Left colon (tissue), 2 donors: ENCODE results near the gene USP10. TPM values are rescaled to one million over a fixed set of nuclear protein-coding genes. Genes with fewer than 3 reads are reported as not detected.
"Not testable (repeated sequence)": the region's sequence is repeated elsewhere in the genome, so short reads cannot be mapped to it uniquely, and the experiment has no call there.

ENCODE experiments used
- ATAC-seq: fragments of 200-7000 bp; cut with Tn5 transposase; one replicate; pipeline ENCODE4 v1.9.1; 2020; ENCODE audit warnings: mild to moderate bottlenecking, moderate library complexity
- DNase-seq, 2 donors: peaks; one replicate each; pipeline ENCODE4 v3.0.0-alpha.2; 2020
- intact Hi-C, 2 donors: fragments of 100-400 bp; cut with DNase I in 1 of 2; cut with micrococcal nuclease in 1 of 2; formaldehyde crosslinking; loops; one replicate each; pipeline versions ENCODE4 v1.11.2 to v1.14.0; 2022; cut with DNase I, micrococcal nuclease
- total RNA-seq, 2 donors: library from RNA; stranded (reverse); fragmentation: NEBNext Ultra II Directional; extraction: Animal tissue kit (Norgen Biotek cat#: 25700); gene quantifications; one replicate each; pipeline ENCODE4 v1.2.1, GENCODE V29; 2021
- donor health status: DM: no; HTN: no; CAD: no.
- donor health status: DM: yes; HTN: yes; CAD: no.

The USP10 gene
- total RNA-seq, 2 donors from 2014 or later, result 65.3 to 77.3 TPM

DNA sequence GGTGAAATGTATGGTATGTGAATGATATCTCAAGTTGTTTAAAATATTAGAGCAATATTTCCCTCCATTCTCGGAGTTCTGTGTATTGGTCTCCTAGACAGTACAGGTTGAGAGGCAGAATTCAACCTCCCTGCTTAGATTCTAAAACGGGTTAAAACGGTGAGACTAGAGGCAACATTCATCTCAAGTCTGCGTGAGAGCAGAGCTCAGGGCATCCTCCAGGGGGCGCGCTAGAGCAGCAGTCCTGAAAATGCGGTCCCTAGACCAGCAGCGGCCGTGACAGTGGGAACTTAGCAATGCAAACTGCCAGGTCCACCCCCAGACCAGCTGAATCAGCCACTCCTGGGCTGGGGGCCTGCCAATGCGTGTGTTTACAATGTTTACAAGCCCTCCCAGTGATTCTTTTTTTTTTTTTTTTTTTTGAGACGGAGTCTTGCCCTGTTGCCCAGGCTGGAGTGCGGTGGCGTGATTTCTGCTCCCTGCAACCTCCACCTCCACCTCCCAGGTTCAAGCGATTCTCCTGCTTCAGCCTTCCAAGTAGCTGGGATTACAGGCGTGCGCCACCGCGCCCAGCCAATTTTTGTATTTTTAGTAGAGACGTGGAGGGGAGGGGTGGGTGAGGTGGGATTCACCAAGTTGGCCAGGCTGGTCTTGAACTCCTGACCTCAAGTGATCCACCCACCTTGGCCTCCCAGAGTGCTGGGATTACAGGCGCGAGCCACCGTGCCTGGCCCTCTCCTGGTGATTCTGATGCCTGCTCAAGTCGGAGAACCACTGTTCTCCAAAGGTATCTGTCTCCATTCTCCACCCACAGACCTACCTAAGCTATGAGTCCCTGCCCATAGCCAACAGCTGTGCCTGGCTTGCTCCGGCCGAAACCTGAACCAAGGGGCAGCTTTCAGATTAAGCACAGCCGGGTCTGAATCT lies 27.3 kb upstream of the USP10 start:
- DNase-seq (peak; percentile 60 to 85), ATAC-seq (peak; percentile 88)
- intact Hi-C loops, result loop anchor here in 1 of 2 donors (2.0 kb wide), 1 partner anchor 52 kb away; no protein-coding TSS in a partner anchor

GRCh38 chr16:84673203-84673535 lies 26.6 kb upstream of the USP10 start:
- ATAC-seq (no peak), DNase-seq (no peak)
- intact Hi-C loops, result loop anchor here in 1 of 2 donors (2.0 kb wide), 1 partner anchor 52 kb away; no protein-coding TSS in a partner anchor

DNA sequence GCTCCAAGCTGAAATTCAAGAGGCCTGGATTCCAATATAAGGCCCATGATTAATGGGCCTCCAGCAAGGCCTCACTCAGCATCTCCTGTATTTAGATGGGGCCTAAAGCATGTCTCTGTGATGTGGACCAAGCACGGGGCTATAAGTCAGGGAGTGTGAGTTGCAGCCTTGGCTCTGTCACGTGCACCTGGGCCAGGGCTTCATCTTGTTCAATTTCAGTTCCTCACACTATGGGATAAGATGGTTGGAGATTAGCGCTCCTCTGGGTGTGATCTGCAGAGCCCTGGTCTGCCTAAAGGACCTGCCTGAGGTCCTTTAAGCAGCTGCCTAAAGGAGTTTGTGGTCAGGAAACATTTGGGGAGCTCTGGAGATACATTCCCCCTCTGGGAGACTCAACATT lies 26.2 kb upstream of the USP10 start:
- ATAC-seq (no peak), DNase-seq (no peak)
- intact Hi-C loops, result loop anchor here in 1 of 2 donors (2.0 kb wide), 1 partner anchor 51 kb away; no protein-coding TSS in a partner anchor

DNA sequence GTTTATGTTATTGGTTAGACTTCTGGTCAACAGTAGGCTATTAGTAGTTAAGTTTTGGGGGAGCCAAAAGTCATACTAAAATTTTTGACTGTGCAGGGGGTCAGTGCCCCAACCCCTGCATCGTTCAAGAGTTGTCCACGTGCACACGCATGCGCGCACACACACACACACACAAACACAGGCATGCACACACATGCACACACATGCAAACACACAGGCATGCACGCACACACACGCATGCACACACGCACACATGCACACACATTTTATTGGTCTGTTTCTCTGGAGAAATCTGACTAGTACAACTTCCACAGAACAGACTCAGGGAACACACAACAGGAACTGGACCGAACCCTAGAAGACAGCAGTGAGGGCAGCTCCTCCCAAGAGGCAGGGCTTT lies 24.4 kb upstream of the USP10 start:
- DNase-seq (no peak), ATAC-seq (no peak)
- intact Hi-C loops, result no loop called here

DNA sequence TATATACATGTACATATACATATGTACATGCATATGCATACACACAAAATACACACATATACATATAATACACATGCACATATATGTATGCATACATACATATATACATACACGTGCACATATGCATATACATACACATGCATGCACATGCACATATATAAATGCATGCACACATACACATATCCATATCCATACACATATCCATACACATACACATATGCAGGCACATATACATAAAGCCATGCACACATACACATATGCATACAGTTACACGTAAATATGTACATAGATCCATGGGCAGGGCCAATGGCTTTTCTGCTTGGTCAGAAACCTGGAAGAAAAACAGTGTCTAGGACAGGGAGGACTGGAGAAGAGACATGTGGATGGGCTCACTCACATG lies 23.9 kb upstream of the USP10 start:
- intact Hi-C loops, result no loop called here
- DNase-seq, result no peak
- ATAC-seq, result no peak

DNA sequence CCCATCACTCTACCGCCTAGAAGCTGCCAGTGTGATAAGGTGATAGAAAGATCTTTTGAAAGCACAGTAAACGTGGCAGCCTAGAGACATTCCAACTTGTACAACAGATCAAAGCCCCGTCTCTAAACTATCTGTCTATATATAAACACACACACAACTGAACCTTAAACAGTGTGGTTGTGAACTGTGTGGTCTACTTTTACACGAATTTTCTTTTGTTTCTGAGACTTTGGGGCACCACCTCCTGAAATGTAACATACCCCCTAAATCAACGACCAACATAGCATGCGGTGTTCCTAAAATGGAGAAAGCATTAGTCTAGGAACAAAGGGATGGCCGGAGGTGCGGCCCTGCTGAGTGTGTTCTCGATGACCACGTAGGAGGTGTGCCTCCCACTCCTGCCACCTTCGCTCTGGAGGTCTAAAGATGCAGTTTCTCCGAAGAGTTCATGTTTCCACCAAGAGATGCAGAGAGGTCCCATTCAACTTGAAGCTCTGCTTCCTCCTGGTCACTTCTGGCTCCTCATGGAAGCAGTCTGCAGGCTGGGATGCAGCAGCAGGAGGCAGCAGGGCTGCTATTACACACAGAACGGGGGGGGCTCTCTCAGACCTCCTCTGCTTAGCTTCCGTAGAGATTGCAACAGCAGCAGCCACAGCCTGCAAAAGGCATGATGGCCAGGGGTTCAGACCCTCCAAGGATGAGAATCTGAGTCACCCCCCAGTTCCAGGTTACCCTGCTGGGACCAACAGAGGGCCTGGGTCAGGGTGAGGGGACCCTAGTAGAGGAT lies 22.6 kb upstream of the USP10 start:
- intact Hi-C loops, result no loop called here
- no peak for DNase-seq
- no peak for ATAC-seq

GRCh38 chr16:84677849-84678248 lies 22.0 kb upstream of the USP10 start:
- no peak for DNase-seq
- ATAC-seq, result no peak
- intact Hi-C loops, result no loop called here

- intact Hi-C loops, result no loop called here
- DNase-seq (no peak), ATAC-seq (no peak)
These were observed 21.3 kb upstream of the USP10 start for GRCh38 chr16:84678541-84678940.

DNA sequence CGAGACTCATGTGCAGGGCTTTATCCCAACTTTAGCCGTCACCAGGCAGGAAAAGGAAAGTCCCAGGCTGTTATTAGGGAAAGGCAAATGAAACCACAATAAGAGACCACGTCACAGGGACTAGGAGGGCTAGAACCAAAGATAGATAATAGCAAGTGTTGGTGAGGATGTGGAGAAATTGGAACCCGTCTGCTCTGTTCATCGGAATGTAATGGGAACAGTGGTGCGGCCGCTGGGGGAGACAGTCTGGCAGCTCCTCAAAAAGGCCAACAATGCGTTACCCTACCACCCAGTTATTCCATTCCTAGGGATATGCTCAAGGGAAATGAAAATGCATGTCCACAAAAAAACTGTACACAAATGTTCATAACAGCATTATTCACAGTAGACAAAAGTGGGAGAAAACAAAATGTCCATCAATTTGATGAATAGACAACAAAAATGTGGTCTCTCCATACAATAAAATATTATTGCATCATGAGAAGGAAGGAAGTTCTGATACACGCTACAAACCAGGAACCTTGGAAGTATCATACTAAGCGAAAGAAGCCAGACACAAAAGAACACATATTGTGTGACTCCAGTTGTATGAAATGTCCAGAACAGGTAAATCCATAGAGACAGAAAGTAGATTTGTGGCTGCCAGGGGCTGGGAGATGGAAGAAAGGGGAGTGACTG lies 19.5 kb upstream of the USP10 start:
- intact Hi-C loops, result no loop called here
- no peak for DNase-seq
- ATAC-seq, result no peak

DNA sequence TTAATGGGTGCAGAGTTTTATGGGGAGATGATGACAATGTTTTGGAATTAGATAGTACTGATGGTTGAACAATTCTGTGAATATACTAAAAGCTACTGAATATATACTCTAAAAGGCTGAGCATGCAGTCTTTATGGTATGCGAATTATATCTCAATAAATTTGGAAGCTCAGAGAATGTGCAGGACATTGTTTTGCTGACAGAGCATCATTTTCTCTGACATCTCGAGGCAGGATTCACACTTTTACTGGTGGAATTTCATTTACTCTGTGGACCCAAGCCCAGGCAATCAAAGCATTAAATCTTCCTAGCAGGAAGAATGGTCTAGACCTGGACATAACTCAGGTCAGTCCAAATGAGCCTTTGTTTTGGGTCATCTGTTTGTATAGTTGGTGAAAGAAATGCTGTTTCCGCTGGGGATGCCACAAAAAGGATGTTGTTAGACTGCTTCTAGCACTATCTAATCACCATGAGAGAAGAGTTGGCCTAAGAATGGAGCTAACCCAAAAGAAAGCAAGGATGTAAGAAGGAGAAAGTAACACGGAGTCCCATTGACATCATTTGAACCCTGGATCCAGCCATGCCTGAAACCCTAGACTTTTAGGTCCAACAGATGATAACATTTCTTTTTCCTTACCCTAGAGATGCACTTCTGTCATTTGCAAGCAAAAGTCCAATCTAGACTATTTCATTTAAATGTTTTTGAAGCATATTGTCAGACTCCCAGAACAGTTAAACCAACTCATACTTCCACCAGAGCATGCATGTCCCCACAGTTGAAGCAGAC lies 18.8 kb upstream of the USP10 start:
- ATAC-seq, result no peak
- no peak for DNase-seq
- intact Hi-C loops, result no loop called here

DNA sequence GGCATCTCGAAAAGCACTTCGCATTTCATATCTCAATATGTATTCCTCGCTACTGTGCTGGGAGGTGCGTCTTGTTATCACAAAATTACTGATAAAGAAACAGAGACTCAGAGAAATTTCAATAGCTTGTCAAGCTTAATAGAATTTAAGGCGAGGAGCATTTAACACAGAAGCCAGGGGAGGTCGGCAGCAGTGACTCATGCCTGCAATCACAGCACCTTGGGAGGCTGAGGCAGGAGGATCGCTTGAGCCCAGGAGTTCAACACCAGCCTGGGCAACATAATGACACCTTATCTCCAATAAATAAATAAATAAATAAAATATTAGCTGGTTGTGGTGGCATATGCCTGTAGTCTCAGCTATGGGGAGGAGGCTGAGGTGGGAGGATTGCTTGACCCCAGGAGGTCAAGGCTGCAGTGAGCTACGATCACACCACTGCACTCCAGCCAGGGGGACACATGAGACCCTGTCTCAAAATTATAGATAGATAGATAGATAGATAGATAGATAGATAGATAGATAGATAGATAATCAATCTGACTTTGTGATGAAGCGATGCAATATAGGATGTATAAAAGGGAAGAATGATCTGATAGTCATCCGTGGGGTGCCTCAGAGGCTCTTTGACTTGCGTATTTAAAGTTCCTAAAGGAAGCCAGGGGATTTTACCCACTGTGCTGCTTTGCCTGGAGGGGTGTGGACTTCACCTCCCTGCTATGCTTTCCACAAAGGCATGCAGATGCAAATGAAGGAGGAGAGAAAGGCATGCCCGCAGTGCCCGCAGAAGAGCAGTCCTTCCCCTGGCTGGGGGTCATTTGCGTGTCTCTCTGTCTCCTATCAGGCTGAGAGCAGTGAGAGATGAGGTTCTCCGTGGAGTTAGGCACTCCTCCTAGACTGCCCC lies 15.9 kb upstream of the USP10 start:
- intact Hi-C loops, result no loop called here
- no peak for DNase-seq
- ATAC-seq, result no peak

GRCh38 chr16:84684592-84684965 lies 15.2 kb upstream of the USP10 start:
- ATAC-seq, result no peak
- intact Hi-C loops, result no loop called here
- no peak for DNase-seq

DNA sequence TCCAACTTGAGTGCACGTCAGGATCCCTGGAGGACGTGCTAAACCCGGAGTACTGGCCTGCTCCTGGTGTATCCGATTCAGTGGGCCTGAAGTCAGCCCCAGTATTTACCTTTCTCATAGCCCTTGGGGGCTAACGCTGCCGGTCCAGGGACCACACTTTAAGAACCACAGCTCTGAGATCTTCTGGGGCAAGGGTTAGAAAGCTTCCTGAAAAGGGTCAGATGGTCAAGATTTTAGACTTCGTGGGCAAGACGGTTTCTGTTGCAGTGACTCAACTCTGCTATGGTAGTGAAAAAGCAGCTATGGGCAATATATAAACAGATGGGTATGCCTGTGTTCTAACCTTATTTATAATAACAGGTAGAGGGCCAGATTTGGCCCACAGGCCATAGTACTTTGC lies 14.6 kb upstream of the USP10 start:
- DNase-seq, result no peak
- intact Hi-C loops, result no loop called here
- no peak for ATAC-seq

DNA sequence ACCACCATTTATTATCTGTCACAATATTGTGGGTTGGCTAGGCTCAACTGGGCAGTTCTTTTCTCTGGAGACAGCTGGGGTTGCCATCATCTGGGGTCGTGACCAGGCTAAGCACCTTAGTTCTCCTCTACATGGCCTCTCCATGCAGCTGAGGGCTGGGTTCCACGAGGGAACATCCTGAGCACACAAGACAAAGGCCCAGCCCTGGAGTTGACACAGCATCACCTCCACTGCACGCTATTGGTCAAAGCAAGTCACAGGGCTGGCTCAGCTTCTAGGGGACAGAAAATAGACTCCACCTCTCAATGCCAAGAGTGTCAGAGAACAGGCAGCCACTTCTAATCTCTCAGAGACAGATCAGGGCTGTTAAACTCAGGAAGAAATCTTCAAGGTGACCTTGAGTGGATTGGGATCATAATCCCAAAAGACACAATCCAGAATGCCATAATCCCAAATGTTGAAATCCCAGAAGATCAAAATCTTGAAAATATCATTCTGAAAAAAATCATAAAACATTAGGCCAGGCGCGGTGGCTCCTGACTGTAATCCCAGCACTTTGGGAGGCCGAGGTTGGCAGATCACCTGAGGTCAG lies 13.0 kb upstream of the USP10 start:
- DNase-seq, result no peak
- ATAC-seq, result no peak
- intact Hi-C loops, result no loop called here

DNA sequence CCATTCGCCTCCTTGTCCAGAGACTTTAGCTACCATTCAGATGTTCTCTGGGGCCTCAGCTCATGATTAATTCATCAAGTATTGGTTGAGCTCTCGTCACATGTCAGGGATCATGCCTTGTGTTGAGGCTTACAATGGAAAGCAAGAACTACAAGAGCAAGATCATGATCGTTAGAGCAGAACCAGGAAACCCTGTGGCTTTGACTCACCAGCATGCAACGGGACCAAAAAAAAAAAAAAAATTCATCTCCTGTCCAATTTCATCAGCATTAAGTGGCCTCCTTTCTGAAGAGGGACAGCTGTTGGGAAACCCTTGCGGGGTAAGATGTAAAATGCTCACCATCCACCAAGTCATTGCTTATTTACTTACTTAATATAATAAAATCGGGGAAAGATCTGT lies 12.1 kb upstream of the USP10 start:
- ATAC-seq (no peak), DNase-seq (no peak)
- intact Hi-C loops, result no loop called here

DNA sequence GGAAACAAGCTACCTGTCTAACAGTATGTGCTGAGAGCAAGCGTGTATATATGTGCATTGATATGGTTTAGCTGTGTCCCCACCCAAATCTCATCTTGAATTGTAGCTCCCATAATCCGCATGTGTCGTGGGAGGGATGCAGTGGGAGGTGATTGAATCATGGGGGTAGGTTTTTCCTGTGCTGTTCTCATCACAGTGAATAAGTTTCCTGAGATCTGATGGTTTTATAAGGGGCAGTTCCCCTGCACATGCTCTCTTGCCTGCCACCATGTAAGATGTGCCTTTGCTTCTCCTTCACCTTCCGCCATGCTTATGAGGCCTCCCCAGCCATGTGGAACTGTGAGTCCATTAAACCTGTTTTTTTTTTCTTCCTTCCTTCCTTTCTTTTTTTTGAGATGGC lies 11.6 kb upstream of the USP10 start:
- ATAC-seq, DNase-seq, intact Hi-C loops: not testable (repeated sequence)

DNA sequence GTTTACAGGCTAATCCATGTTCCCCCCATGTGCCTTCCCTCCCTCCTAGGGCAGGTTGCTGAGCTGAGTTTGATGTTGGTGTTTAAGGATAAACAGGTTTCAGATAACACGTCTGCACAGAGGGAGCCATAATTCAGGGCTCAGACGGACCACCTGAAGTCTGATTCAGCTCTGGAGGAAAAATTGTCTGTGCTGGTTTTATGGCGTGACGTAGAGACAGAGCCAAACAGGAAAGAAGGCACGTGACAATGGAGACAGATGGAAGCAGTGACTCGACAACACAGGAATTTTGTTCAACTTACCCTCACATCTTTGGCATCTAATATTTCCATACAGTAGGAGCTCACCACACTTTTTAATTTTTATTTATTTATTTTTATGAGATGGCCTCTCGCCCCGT lies 10.7 kb upstream of the USP10 start:
- no peak for ATAC-seq
- no peak for DNase-seq
- intact Hi-C loops, result no loop called here
